ENCODE data around the gene SORCS1. TPM values are rescaled to one million over a fixed set of nuclear protein-coding genes. Genes with fewer than 3 reads are reported as not detected.

SORCS1 gene
- total and polyA plus RNA-seq, 2 of the 8 experiments (the other 6 are each of a cell fraction or from before 2014, with no cell fraction given) = 4.1 to 4.6 TPM

- Histone ChIP-seq H2AK5ac (ENCODE audit: low read depth, low read length) (no peak overlapping the region), H3K56ac (replicated peaks; ENCODE audit: insufficient read length, low read depth, low read length) (no peak overlapping the region), H2AFZ (ENCODE audit: low read length) (no peak overlapping the region), H2BK5ac (ENCODE audit: low read depth, low read length) (peak overlapping the region; percentile 28; the same call in 1 of the 2 replicates), H4K20me1 (replicated peaks in 1 of 2; ENCODE audit: control insufficient read depth in 1 of 2, insufficient read depth in 2 of 2, low read length in 2 of 2) (no peaks in the 10 kb centered on the region), H2BK15ac (ENCODE audit: low read length) (0 out of 2 replicates have a peak overlapping the region, but pooled peaks have one; percentile 63), H3K23ac (ENCODE audit: insufficient read length) (no peak overlapping the region), H3K14ac (ENCODE audit: insufficient read length) (no peak overlapping the region), H4K5ac (ENCODE audit: insufficient read length, low read depth, low read length) (no peak overlapping the region), H2BK12ac (ENCODE audit: low read depth, low read length) (0 out of 2 replicates have a peak overlapping the region, but pooled peaks have one; percentile 62), H3K79me2 (ENCODE audit: control insufficient read depth in 1 of 2, insufficient read depth in 2 of 2, low read length in 2 of 2) (no peaks in the 10 kb centered on the region), H4K8ac (ENCODE audit: extremely low read depth, insufficient read depth, low read length) (no peak overlapping the region), H3K4me1 (replicated peaks in 1 of 4; ENCODE audit: control insufficient read depth in 3 of 4, insufficient read depth in 4 of 4, low read length in 3 of 4) (peaks cover 0 to 17% (median 12%) of the 10 kb centered on the region in 4 experiments; a peak in 4 of 7 replicates), H3K27me3 (replicated peaks in 1 of 4; ENCODE audit: control insufficient read depth in 3 of 4, extremely low read depth in 1 of 4, insufficient read depth in 3 of 4, low read length in 3 of 4) (no peaks in the 10 kb centered on the region; a peak in 1 of 7 replicates), H4K91ac (replicated peaks; ENCODE audit: insufficient read length, low read length) (no peak overlapping the region), H3K4me3 (ENCODE audit: extremely low read depth in 1 of 4, insufficient read depth in 2 of 4, low read depth in 3 of 4, low read length in 4 of 4) (peak overlapping the region in 1 of 4 experiments; percentile 33; a peak in 1 of 8 replicates), H3K4me2 (ENCODE audit: insufficient read depth in 1 of 2, low read depth in 2 of 2, low read length in 2 of 2) (peak overlapping the region; percentile 60 to 61; a peak in 3 of 4 replicates), H3K4ac (replicated peaks; ENCODE audit: insufficient read length, low read depth, low read length) (no peak overlapping the region), H3K36me3 (ENCODE audit: control insufficient read depth in 2 of 4, insufficient read depth in 4 of 4, low read length in 3 of 4) (no peaks in the 10 kb centered on the region), H3K23me2 (ENCODE audit: low read depth, low read length) (no peaks in the 10 kb centered on the region; the same call in 1 of the 2 replicates), H3K79me1 (ENCODE audit: low read depth, low read length) (no peaks in the 10 kb centered on the region), H3K9ac (replicated peaks in 1 of 4; ENCODE audit: extremely low read depth in 1 of 4, low read depth in 3 of 4, low read length in 3 of 4) (no peak overlapping the region), H2BK120ac (replicated peaks; ENCODE audit: low read depth, low read length) (peak overlapping the region; percentile 52), H2BK20ac (ENCODE audit: low read length) (0 out of 2 replicates have a peak overlapping the region, but pooled peaks have one; percentile 25), H3K27ac (ENCODE audit: low read depth, low read length) (peak overlapping the region; percentile 7; the same call in 1 of the 2 replicates), H3K9me3 (ENCODE audit: insufficient read depth in 2 of 2, low read depth in 1 of 2, low read length in 1 of 2) (no peaks in the 10 kb centered on the region), H3K18ac (ENCODE audit: extremely low read depth, low read length) (0 out of 2 replicates have a peak overlapping the region, but pooled peaks have one; percentile 4)
- FAIRE-seq = peak; percentile 28
- ChIA-PET POLR2A (ENCODE audit: partially characterized antibody) (no interaction called here), CTCF (ENCODE audit: partially characterized antibody) (interaction anchor here (0.7 to 1.3 kb wide), 3 partner anchors 117 to 203 kb away, joined by 3 to 4 read pairs (median 3); no protein-coding TSS in a partner anchor)
- 97% methylated on average over 3 of the region's 3 CpGs; no CpG with 5 or more reads in 1 of the 2 experiments for WGBS, 2 experiments (ENCODE audit: extremely low coverage in 1 of 2, insufficient coverage in 1 of 2, insufficient read length in 1 of 2, insufficient replicate concordance in 2 of 2, low coverage in 1 of 2, low lambda C conversion rate in 2 of 2, missing lambda C conversion rate in 1 of 2)
- DNase-seq (ENCODE audit: low read depth in 1 of 2, low spot score in 2 of 2) = no peak
- no peak for TF ChIP-seq POU5F1 (IDR thresholded peaks at IDR 0.05; ENCODE audit: low read depth, low read length)
- no peak for TF ChIP-seq FOSL1 (IDR thresholded peaks at IDR 0.05; ENCODE audit: insufficient read depth, low read depth, low read length)
- TF ChIP-seq SIRT6 (IDR thresholded peaks at IDR 0.05; ENCODE audit: low read length) = no peak
- no peak for TF ChIP-seq BCL11A (IDR thresholded peaks at IDR 0.05; ENCODE audit: low read depth in 2 of 2, low read length in 2 of 2)
- TF ChIP-seq, protein P1, sequence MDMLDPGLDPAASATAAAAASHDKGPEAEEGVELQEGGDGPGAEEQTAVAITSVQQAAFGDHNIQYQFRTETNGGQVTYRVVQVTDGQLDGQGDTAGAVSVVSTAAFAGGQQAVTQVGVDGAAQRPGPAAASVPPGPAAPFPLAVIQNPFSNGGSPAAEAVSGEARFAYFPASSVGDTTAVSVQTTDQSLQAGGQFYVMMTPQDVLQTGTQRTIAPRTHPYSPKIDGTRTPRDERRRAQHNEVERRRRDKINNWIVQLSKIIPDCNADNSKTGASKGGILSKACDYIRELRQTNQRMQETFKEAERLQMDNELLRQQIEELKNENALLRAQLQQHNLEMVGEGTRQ (IDR thresholded peaks at IDR 0.05; ENCODE audit: low read length) = no peak
- no peak for TF ChIP-seq ZNF274 (IDR thresholded peaks at IDR 0.05; ENCODE audit: borderline replicate concordance, extremely low read depth, low read length)
- no peak for TF ChIP-seq SP1 (IDR thresholded peaks at IDR 0.05; ENCODE audit: low read depth, low read length)
- TF ChIP-seq HDAC2 (IDR thresholded peaks at IDR 0.05; ENCODE audit: borderline replicate concordance in 1 of 2, low read depth in 2 of 2, low read length in 2 of 2) = no peak
- no peak for TF ChIP-seq ATF2 (IDR thresholded peaks at IDR 0.05; ENCODE audit: low read length)
- no peak for TF ChIP-seq CHD2 (IDR thresholded peaks at IDR 0.05; ENCODE audit: low read length)
Measured at GRCh38 chr10:106914016-106914415, 250.5 kb downstream of the SORCS1 start.
